Endothelial cell of umbilical vein (primary cell): ENCODE results near the gene ADARB1.

Experiments
- CTCF ChIP-seq, 2 donors: IDR thresholded peaks; 1 replicate in 1 of 2; 2 replicates in 1 of 2; pipeline ENCODE4 v1.5.1; 2011; ENCODE audit warnings: low read length in 2 of 2, mild to moderate bottlenecking in 2 of 2, moderate library complexity in 2 of 2, control low read depth in 1 of 2, inconsistent platforms in 1 of 2, low read depth in 1 of 2; ENCODE audit not compliant: insufficient read depth in 1 of 2; ENCODE audit errors: extremely low read depth in 1 of 2
- FOS ChIP-seq: IDR thresholded peaks from 2 replicates; pipeline ENCODE4 v1.6.1; 2011; ENCODE audit warnings: mild to moderate bottlenecking, low read length, moderate library complexity, borderline replicate concordance; ENCODE audit not compliant: insufficient read depth
- GATA2 ChIP-seq: IDR thresholded peaks from 2 replicates; pipeline ENCODE4 v1.7.0; 2011; ENCODE audit warnings: low read depth, mild to moderate bottlenecking, moderate library complexity, mixed read lengths, low read length; ENCODE audit not compliant: insufficient read length, insufficient read depth
- JUN ChIP-seq: IDR thresholded peaks from 2 replicates; pipeline ENCODE4 v1.6.1; 2011; ENCODE audit warnings: borderline replicate concordance, low read depth; ENCODE audit not compliant: insufficient read length, insufficient read depth
- MAX ChIP-seq: IDR thresholded peaks from 2 replicates; pipeline ENCODE4 v1.6.1; 2011; ENCODE audit not compliant: insufficient read depth, insufficient read length
- POLR2A ChIP-seq: IDR thresholded peaks from 2 replicates; pipeline ENCODE4 v1.6.1; 2012; ENCODE audit warnings: low read depth, mild to moderate bottlenecking, control low read depth, low read length
- POLR2AphosphoS5 ChIP-seq: IDR thresholded peaks from 2 replicates; pipeline ENCODE4 v1.6.1; 2012; ENCODE audit warnings: low read depth, mild to moderate bottlenecking, control low read depth, low read length, moderate library complexity; ENCODE audit not compliant: insufficient read depth

DNA sequence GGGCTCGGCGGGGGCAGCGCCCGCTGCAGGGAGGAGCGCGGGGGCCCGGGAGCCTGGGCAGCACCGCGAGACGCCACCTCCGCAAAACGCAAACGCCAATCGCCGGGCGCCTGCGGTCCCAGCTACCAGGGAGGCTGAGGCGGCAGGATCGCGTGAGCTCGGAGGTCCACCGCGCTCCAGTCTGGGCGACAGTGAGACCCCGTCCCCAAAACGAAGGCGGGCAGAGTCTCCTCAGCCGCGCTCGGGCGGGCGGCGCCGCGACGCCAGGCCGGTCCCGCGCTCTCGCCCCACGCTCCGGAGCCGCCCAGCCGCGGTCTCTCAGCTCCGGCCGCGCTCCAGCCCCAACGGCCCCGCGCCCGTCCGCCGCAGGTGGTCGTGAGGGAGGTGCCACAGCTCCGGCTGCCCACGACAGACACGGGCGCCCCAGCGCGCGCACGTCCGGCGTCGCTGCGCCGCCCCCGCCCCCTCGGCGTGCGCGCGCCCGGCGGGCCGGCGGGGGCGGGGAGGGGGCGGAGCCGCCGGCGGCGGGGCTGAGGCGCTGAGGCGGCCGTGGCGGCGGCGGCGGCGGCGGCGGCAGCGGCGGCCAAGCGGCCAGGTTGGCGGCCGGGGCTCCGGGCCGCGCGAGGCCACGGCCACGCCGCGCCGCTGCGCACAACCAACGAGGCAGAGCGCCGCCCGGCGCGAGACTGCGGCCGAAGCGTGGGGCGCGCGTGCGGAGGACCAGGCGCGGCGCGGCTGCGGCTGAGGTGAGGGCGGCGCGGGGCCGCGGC is at the start of gene ADARB1:
- no peak for TF ChIP-seq CTCF (IDR thresholded peaks at IDR 0.05; ENCODE audit: extremely low read depth in 1 of 2, insufficient read depth in 1 of 2, low read depth in 1 of 2, low read length in 2 of 2)
- TF ChIP-seq MAX, result no peak
- TF ChIP-seq GATA2, result no peak
- TF ChIP-seq POLR2A, result peak; percentile 79
- no peak for TF ChIP-seq JUN
- TF ChIP-seq FOS, result no peak
- TF ChIP-seq POLR2AphosphoS5, result peak; percentile 81
